GM18511 (cell line): ENCODE results near the gene CD59.
"Not testable (repeated sequence)": the region's sequence is repeated elsewhere in the genome, so short reads cannot be mapped to it uniquely, and the experiment has no call there.

Experiments
- ATAC-seq: cut with Tn5 transposase; IDR thresholded peaks from one replicate; pipeline ENCODE4 v1.9.1; 2021; ENCODE audit warnings: mild to moderate bottlenecking, moderate library complexity; ENCODE audit not compliant: unreplicated experiment

The CD59 gene

DNA sequence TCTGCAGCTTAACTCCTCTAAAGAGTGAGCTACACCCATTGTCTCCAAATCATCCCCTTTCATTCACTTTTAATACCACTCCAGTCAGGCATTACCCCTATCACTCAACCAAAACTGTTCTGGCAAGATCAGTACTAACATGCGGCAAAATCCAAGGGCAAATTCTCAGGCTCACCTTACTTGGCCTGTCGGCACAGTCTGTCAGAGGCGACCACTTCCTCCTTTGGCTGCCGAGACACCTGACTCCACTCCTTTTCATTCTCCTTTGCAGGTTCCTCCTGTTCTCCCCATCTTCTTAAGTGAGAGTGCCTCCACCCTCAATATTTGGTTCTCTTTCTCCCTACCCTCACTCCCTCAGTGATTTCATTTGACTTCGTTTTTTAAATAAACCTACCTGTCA is 39.8 kb downstream of the CD59 start:
- ATAC-seq = no peak

DNA sequence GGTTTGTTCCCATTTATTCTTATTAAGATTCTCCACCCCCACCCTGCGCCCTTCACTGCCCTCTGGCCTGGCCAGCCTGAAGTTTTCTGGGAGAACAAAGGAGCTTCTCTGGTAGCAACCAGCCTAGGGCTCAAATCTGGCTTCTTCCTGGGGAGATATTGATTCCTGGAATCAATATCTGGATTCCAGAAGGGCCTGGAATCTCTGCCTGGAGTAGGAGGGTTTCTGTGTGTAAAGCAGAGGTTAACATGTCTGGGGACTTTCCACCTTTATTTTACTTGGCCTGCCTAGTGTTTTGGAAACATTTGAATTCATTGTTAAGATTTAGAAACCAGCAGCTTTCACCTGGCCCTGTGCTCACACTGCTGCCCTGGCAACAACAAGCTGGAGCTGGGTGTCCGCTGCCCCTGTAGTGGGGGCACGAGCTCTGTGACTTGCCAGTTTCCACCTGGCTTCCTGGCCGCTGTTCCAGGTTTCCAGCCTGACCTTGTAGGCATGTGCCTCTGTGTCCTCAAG is 41.1 kb downstream of the CD59 start:
- no peak for ATAC-seq

- no peak for ATAC-seq
Observed at GRCh38 chr11:33694346-33695050, 41.7 kb downstream of the CD59 start.

GRCh38 chr11:33692541-33692940 is 43.7 kb downstream of the CD59 start:
- no peak for ATAC-seq

DNA sequence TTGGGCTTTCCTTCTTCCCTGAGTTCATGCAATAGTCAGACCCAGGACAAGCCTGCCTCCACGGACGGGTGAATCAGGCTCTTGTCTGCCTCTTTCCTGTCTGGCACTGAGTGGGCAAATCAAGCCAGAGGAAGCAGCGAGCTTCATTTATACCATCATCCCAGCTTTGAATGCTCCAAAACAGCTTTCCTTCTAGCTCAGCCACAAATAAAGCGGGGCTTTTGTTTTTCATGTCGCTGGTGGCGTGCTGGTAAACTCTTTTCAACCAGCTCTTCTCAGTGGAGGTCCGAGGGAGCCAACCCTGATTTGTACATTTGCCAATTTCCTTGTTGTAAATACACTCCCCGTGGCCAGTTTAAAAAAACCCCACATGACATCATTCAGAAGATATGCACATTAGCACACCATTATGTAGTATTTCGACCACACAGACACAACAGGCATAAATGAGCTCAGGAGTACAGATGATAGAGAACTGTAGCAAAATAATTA is 44.2 kb downstream of the CD59 start:
- ATAC-seq = no peak

DNA sequence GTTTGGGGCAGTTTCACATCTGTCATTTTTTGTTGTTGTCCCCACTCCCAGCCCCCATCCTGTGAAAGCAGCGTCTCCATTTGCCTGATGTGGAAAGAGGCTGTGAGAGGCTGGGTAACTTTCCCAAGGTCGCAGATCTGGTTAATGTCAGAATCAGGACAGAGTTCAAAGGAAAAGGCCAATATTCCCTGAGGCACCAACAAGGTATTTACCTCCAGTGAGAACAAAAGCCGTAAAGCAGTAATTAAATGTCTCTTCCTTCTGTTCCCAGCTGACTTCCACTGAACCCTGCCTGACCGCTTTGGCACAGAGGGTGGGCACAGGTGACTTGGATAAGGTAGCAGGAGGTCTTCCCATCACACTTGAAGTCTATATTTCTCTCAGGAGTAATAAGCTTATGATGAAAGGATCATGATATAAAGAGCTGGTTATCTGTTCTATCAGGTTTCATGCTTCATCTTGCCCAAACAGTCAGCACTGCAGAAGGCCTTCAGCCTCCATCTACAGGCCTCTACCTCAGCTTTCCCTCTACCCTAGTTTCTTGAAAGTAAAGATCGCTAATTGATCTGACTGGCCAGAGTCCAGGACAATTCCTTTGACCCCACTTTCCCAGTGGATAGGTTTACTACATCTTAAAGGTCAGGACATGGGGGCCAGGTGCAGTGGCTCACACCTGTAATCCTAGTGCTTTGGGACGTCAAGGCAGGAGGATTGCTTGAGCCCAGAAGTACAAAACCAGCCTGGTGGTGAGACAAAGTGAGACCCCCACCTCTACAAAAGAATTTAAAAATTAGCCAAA is 45.0 kb downstream of the CD59 start:
- no peak for ATAC-seq

DNA sequence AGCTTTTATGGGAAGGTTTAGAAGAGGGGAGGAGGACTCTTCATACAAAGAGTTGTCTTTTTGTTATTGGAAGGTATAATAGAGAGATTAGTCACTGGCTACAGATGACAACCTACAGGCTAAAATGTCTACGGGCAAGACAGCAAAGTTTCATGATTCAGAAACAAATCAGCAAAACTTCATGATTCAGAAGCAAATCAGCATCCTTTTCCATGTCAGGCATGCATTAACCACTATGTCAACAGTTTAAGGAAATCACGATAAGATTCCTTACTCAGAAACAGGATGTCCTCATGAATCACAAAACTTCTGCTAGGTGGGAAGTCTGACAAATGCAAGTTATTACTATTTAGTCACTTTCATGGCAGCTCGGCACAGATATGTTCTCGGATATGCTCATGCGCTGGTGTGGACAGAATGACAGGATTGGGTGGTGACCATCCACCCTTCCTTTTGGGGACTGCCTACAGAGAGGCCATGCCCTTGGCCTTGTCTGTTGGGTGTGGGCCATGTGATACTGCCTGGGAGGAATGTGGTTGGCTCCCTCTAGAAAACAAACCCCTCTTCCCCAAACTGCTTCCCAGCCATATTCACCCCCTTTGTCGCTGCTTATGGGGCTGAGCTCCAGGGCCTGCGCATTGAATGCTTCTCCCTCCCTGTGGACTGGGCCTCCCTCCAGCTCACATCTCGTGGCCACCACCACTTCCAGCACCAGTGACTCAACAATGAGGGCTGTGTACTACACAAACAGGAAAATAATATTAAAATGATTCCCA is 45.7 kb downstream of the CD59 start:
- no peak for ATAC-seq

DNA sequence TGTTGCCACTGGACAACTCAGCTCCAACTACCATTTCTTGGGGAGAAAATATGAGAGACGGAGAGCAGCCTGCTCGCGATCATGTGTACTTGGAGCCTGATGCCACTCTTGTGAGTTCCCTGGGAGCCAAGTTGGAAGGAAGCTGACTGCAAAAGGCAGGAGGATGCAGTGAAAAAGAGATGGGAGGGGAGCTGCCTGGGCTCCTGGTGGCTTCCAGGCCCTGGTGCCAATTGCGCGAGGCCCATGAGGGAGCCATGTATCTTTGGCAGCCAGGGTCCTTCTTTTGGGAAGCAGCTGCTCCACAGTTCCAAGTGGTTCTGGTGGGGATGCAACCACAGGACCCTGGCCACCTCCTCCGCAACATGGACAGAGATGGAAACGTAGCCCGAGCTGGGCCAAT is 46.7 kb downstream of the CD59 start:
- no peak for ATAC-seq

- ATAC-seq = no peak
Observed at GRCh38 chr11:33689085-33689484, 47.1 kb downstream of the CD59 start.

DNA sequence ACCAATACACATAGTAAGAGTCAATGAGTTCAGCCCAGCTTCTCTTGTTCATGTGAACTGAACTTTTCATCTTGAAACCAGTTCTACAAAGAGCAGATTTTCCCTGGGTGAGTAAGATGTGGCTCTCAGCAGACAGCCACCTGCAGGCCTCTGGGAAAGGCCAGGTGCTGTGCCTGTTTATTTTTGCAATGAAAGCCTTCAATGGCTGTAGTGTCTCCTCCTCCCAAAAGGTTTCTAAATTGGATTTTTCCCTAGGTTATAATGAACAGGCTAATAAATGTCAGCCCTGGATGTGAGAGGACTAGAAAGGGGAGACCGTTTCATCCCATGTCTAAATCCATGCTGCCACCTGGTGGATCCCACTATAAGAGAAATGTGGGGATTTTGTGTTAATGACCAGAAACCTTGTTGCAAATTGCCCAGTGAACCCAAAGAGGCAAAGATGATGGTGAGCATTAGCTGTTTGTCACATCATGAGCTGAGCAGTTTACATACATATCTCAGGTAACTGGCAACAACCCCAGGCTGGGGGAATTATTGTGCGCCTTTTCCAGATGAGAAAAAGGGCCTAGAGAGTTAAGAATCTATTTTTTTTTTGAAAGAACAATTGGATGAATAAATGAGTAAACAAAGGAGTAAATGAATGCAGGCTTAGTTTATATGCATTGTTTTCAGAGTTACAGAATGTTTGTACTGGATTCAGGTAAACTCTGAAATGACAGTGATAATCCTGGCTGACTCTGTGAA is 48.3 kb downstream of the CD59 start:
- no peak for ATAC-seq

DNA sequence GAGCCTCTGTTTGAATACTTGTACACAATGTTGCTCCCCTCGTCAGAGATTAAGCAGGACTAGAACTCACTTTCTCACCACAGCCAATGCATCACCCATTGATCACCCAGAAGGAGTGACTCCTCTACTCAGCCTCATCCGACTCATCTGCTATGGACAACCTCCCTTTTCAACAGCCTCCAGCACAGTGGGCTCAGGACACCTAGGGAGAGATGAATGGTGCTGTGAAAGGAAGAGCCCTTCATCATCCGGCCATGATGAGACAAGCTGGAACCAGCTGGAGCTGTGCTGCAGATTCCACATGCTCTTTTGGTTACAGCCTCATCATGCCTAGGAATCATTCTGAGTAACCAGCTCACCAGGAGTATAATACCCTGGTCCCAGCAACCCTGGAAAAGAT is 51.1 kb downstream of the CD59 start:
- no peak for ATAC-seq

DNA sequence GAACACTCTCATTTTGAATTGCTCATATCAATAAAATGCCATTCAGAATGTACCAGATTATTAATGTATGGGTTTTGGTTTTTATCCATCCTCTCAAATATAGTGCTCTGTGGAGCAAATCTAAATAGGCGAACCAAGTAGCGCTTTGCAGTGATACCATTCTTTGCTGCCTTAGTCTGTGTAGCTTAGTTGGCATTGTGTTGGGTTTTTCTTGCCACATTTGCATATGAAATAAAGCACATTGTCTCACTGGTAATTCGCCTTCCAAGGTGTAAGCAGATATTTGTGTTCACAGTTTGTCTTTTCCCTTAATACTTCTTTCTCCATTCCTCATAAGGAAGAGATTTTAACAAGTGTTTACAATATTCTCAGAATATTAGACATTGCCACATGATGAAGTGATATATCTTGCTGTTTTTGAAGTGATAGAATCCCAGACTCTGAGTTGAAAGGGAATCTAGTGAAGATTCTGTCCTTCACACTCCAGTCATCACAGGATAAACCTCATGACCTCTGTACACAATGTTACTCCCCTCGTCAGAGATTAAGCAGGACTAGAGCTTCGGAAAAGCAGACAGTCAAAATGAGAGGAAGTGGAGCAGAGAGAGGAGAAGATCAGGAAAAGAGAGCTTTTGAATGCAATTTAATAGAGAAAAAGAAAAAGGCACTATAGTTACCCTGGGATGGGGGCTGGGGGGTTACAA is 52.1 kb downstream of the CD59 start:
- no peak for ATAC-seq

DNA sequence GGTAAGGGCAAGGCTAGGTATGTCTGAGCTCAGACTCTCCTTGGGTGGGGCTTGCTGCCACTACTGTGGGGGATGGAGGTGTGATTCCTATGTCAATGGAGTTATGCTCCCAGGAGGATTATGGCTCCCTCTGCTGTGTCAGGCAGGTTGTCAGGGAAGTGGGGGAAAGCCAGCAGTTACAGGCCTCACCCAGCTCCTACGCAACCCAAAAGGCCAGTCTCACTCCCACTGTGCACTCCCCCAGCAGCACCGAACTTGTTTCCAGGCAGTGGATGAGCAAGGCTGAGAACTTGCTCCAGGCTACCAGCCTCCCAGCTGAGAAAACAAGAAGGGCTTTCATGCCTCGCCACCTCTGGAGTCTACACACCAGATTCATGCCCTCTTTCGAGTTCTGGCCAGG is 53.8 kb downstream of the CD59 start:
- ATAC-seq = no peak

- no peak for ATAC-seq
Observed at GRCh38 chr11:33682019-33682418, 54.2 kb downstream of the CD59 start.

DNA sequence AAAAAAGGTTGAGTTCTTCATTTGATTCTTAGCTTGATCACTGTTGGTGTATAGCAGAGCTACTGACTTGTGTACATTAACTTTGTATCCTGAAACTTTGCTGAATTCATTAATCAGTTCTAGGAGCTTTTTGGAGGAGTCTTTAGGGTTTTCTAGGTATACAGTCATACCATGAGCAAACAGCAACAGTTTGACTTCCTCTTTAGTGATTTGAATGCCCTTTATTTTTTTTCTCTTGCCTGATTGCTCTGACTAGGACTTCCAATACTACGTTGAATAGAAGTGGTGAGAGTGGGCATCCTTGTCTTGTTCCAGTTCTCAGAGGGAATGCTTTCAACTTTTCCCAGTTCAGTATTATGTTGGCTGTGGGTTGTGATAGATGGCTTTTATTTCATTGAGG is 57.6 kb downstream of the CD59 start:
- not testable (repeated sequence) for ATAC-seq

- no peak for ATAC-seq
Observed at GRCh38 chr11:33674035-33674814, 62.0 kb downstream of the CD59 start.

DNA sequence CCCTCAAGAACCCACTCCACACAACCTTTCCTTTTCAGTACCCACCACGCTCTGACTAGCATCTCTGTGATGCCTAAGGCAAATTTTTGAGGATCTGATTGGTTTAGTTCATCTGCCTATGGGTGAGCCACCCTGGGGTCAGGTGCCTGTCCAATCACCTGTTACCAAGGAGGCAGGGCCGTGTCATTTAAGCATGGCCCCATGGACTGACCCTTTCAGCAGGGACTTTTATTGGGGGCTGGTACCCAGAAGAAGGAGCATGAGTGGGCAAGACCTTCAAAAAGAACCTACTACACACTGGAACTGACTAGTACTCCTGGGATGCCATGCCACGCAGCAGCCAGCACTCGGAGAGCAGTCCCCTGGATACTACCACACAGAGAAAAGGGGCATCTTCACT is 64.0 kb downstream of the CD59 start:
- no peak for ATAC-seq

DNA sequence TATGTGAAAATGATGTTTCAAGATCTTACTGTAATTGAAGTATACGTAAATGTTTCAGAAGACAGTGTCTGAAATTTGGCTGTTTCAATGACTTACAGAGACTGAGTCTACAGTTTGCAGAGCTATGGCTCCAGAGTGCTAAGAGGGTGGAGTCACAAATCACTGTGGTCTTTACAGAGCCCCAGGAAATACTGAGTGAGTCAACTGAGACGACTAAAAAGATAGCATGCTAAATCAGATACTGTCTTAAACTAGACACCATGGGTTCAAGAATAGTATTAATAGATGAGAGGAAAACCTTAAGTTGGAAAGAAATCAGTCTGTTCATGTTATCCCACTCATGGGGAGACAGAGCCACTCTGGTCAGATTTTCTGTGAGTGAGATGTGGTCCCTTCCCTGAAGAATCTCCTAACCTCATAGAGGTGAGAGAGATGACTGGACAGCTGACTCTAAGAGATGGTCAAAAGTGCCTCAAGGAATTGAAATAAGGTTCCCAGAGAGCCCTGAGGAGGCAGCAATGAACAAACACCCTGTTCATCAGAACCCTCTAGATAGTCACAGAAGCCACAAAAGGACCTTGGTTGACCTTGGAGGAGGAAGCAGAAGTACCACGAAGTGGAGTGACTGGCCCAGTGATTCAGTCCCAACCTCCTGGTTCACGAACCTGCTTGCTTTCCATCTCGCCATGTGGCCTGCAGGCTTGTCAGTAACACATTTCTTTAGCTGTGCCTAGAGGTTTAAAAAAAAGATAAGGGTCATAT is 65.8 kb downstream of the CD59 start:
- ATAC-seq = no peak
